ENCODE measurements around the gene ADORA2A.

- TF ChIP-seq EZH2phosphoT487 (IDR thresholded peaks at IDR 0.05; ENCODE audit: insufficient read depth, low read depth): no peak
- TF ChIP-seq EZH2 (IDR thresholded peaks at IDR 0.05; ENCODE audit: insufficient read depth, poor library complexity, severe bottlenecking): no peak
Measured at GRCh38 chr22:24379536-24379935, 47.9 kb upstream of the ADORA2A start.
